RPMI7951 (cell line): ENCODE measurements around the gene XCR1. TPM values are rescaled to one million over a fixed set of nuclear protein-coding genes. Genes with fewer than 3 reads are reported as not detected.

ENCODE experiments used
- total RNA-seq: library from RNA; depleted of rRNA; stranded (reverse); fragments of >200 nt; shearing (Covaris generic); gene quantifications from 2 replicates; pipeline ENCODE4 v1.2.3, GENCODE V29; 2014; rRNA removed

XCR1 gene
- total RNA-seq, 1 experiment from 2014 or later = not detected

Other genes starting within 250 kb of the XCR1 start
- under 0.01 TPM in 1 of 2 replicates, not detected in the other for gene SLC6A20, start 230.9 kb downstream of the XCR1 start, total RNA-seq
- gene LZTFL1, start 185.4 kb downstream of the XCR1 start, total RNA-seq = 26.5 and 38.3 TPM in 2 replicates
- gene CCR9, start 140.9 kb downstream of the XCR1 start, total RNA-seq = not detected in 2 replicates
- not detected in 2 replicates for gene CXCR6, start 84.0 kb downstream of the XCR1 start, total RNA-seq
- 6.4 and 6.6 TPM in 2 replicates for gene FYCO1, start 31.7 kb downstream of the XCR1 start, total RNA-seq
- 0.36 and 0.59 TPM in 2 replicates for gene CCR1, start 180.8 kb upstream of the XCR1 start, total RNA-seq
- gene CCR3, start 215.0 kb upstream of the XCR1 start, total RNA-seq = 0.10 TPM in 1 of 2 replicates, not detected in the other